ENCODE measurements around the gene DCDC2B. TPM values are rescaled to one million over a fixed set of nuclear protein-coding genes. Genes with fewer than 3 reads are reported as not detected.

The DCDC2B gene
- total RNA-seq, 1 experiment from 2014 or later = not detected

DNA sequence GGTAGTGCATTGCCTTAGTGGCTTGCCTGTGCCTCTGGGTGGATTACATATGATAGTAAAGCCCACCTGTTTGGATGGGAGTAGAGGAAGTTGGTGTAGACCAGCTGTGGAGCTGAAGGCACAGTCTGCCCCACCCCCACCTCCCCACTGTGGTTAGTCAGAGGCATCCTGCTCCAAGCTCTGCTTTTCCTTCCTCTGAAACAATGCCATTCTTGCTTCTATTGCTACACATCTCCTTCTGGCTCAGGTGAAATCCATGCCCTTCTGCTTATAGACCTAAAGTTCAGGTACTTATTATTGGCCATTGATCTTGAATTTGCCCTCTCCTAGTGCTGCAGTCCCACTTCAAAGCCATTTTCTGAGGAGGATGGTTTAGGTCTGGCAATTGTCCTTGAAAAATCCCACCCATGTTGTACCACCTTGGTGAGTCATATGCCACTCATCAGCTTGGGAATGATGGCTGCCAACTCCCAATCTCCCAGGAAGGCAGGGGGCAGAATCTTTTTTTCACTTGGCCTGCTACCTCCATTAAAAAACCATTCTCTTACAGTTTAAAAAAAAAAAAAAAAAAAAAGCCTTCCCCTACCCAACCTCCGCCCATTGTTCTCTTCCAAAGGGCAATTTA lies 36.2 kb upstream of the DCDC2B start:
- no peak overlapping the region for H3K9ac ChIP-seq (ENCODE audit: extremely low read depth, insufficient read length, low read length)
- no peak overlapping the region for H4K5ac ChIP-seq (ENCODE audit: insufficient read length, low read depth, low read length)
- H3K23me2 ChIP-seq (ENCODE audit: insufficient read length, low read depth, low read length, poor library complexity, severe bottlenecking) = no peaks in the 10 kb centered on the region
- no peak overlapping the region for H2BK20ac ChIP-seq (ENCODE audit: low read depth, low read length, poor library complexity, severe bottlenecking)
- Mint-ChIP-seq H3K36me3 (ENCODE audit: insufficient read depth in 1 of 3, low read depth in 3 of 3) (peaks cover 28 to 71% (median 54%) of the 10 kb centered on the region in 3 experiments; a peak in 6 of 7 replicates), H3K4me1 (peaks cover under 1 to 1% of the 10 kb centered on the region in 2 experiments), H3K4me3 (no peak overlapping the region; a peak in 1 of 5 replicates), H3K27me3 (ENCODE audit: low read depth) (no peaks in the 10 kb centered on the region), H3K9me3 (no peaks in the 10 kb centered on the region), H3K27ac (peak overlapping the region in 2 of 3 experiments; percentile 12 to 52; a peak in 2 of 7 replicates)
- DNase-seq = no peak
- no peak overlapping the region for H3K56ac ChIP-seq (ENCODE audit: insufficient read length, low read depth, low read length)
- H4K91ac ChIP-seq (ENCODE audit: insufficient read length, low read depth, low read length) = no peak overlapping the region
- H3K23ac ChIP-seq (ENCODE audit: insufficient read length, low read depth, low read length) = no peak overlapping the region
- H4K8ac ChIP-seq (replicated peaks; ENCODE audit: insufficient read length, low read depth, low read length) = no peak overlapping the region
- H2BK120ac ChIP-seq (ENCODE audit: low read depth, low read length, poor library complexity, severe bottlenecking) = no peak overlapping the region
- H2BK12ac ChIP-seq (ENCODE audit: insufficient read length, low read depth, low read length) = no peak overlapping the region
- H2BK15ac ChIP-seq (ENCODE audit: low read depth, low read length) = no peak overlapping the region
- no peak overlapping the region for H3K4ac ChIP-seq (ENCODE audit: low read depth, low read length)
- H4K20me1 ChIP-seq (ENCODE audit: control insufficient read depth, insufficient read depth, insufficient read length) = no peaks in the 10 kb centered on the region
- no peak overlapping the region for H2AK5ac ChIP-seq (ENCODE audit: insufficient read length, low read length)
- H3K79me2 ChIP-seq (ENCODE audit: insufficient read depth, low read length) = no peaks in the 10 kb centered on the region
- H3K27me3 ChIP-seq (ENCODE audit: insufficient read depth, low read length) = no peaks in the 10 kb centered on the region
- no peak overlapping the region for H3K18ac ChIP-seq (ENCODE audit: insufficient read length, low read depth, low read length)
- no peak overlapping the region for H2AFZ ChIP-seq (ENCODE audit: low read length)
- no peak overlapping the region for H3K4me2 ChIP-seq (ENCODE audit: insufficient read depth, insufficient read length, low read length)
- no peaks in the 10 kb centered on the region for H3K79me1 ChIP-seq (ENCODE audit: insufficient read depth, low read depth, low read length, poor library complexity, severe bottlenecking)
- no peaks in the 10 kb centered on the region for H3K9me3 ChIP-seq (ENCODE audit: control insufficient read depth, low read depth, low read length)
- no peak overlapping the region for H3K14ac ChIP-seq (ENCODE audit: insufficient read depth, low read length)
- TF ChIP-seq, protein P1, sequence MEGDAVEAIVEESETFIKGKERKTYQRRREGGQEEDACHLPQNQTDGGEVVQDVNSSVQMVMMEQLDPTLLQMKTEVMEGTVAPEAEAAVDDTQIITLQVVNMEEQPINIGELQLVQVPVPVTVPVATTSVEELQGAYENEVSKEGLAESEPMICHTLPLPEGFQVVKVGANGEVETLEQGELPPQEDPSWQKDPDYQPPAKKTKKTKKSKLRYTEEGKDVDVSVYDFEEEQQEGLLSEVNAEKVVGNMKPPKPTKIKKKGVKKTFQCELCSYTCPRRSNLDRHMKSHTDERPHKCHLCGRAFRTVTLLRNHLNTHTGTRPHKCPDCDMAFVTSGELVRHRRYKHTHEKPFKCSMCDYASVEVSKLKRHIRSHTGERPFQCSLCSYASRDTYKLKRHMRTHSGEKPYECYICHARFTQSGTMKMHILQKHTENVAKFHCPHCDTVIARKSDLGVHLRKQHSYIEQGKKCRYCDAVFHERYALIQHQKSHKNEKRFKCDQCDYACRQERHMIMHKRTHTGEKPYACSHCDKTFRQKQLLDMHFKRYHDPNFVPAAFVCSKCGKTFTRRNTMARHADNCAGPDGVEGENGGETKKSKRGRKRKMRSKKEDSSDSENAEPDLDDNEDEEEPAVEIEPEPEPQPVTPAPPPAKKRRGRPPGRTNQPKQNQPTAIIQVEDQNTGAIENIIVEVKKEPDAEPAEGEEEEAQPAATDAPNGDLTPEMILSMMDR (conservative IDR thresholded peaks at IDR 0.05) = no peak
- no peak overlapping the region for H2BK5ac ChIP-seq (ENCODE audit: insufficient read length, low read length)
- H3K4me1 ChIP-seq (ENCODE audit: insufficient read depth, low read length) = no peaks in the 10 kb centered on the region
- WGBS (ENCODE audit: extremely low coverage, insufficient read length, low lambda C conversion rate) = no CpG with 5 or more reads among the region's 1 CpG
- H3T11ph ChIP-seq (ENCODE audit: low read length) = no peak overlapping the region
- no peak overlapping the region for H3K27ac ChIP-seq (ENCODE audit: insufficient read length, low read depth, low read length)
